ENCODE data around the gene GLG1.
"Not testable (repeated sequence)": the region's sequence is repeated elsewhere in the genome, so short reads cannot be mapped to it uniquely, and the experiment has no call there.

- TF ChIP-seq, protein P1, sequence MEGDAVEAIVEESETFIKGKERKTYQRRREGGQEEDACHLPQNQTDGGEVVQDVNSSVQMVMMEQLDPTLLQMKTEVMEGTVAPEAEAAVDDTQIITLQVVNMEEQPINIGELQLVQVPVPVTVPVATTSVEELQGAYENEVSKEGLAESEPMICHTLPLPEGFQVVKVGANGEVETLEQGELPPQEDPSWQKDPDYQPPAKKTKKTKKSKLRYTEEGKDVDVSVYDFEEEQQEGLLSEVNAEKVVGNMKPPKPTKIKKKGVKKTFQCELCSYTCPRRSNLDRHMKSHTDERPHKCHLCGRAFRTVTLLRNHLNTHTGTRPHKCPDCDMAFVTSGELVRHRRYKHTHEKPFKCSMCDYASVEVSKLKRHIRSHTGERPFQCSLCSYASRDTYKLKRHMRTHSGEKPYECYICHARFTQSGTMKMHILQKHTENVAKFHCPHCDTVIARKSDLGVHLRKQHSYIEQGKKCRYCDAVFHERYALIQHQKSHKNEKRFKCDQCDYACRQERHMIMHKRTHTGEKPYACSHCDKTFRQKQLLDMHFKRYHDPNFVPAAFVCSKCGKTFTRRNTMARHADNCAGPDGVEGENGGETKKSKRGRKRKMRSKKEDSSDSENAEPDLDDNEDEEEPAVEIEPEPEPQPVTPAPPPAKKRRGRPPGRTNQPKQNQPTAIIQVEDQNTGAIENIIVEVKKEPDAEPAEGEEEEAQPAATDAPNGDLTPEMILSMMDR (IDR thresholded peaks at IDR 0.05; ENCODE audit: low read depth, low read length, missing input control) = not testable (repeated sequence)
- not testable (repeated sequence) for TF ChIP-seq TAF1 (conservative IDR thresholded peaks at IDR 0.05)
Observed at GRCh38 chr16:74409185-74409981, 197.5 kb downstream of the GLG1 start.
